CD8-positive, alpha-beta memory T cell (primary cell): Measurements from ENCODE around the gene PPIL4. TPM values are rescaled to one million over a fixed set of nuclear protein-coding genes. Genes with fewer than 3 reads are reported as not detected.

Source experiments
- CTCF ChIA-PET: fragments of 350-600 bp; sonication (Branson Sonifier 250); formaldehyde crosslinking; loops from one replicate; lab custom pipeline; 2021; ENCODE audit warnings: antibody characterized with exemption; lab: Charles Lee
- POLR2A ChIA-PET: fragments of 350-600 bp; sonication (Branson Sonifier 250); formaldehyde crosslinking; loops from one replicate; lab custom pipeline; 2021; ENCODE audit warnings: antibody characterized with exemption; lab: Charles Lee
- DNase-seq, 5 donors: peaks; one replicate each; pipeline versions ENCODE4 v3.0.0 to v3.0.0-alpha.2; 2020 to 2022; ENCODE audit warnings: mixed read lengths in 1 of 5
- H3K27ac ChIP-seq: one replicate; pipeline ENCODE4 v1.7.0; 2013; ENCODE audit warnings: low read depth, mild to moderate bottlenecking, low read length, moderate library complexity
- H3K27me3 ChIP-seq: 2 replicates; pipeline ENCODE4 v1.7.0; 2013; ENCODE audit warnings: low read length, mild to moderate bottlenecking; ENCODE audit not compliant: insufficient read depth, poor library complexity, severe bottlenecking
- H3K36me3 ChIP-seq: 2 replicates; pipeline ENCODE4 v1.7.0; 2013; ENCODE audit warnings: mild to moderate bottlenecking, low read length, moderate library complexity; ENCODE audit not compliant: insufficient read depth
- H3K4me1 ChIP-seq: 2 replicates; pipeline ENCODE4 v1.7.0; 2013; ENCODE audit warnings: mild to moderate bottlenecking, low read length, moderate library complexity; ENCODE audit not compliant: insufficient read depth
- H3K4me3 ChIP-seq: 2 replicates; pipeline ENCODE4 v1.7.0; 2013; ENCODE audit warnings: mild to moderate bottlenecking, low read length
- H3K9me3 ChIP-seq: 2 replicates; pipeline ENCODE4 v1.7.0; 2013; ENCODE audit warnings: mild to moderate bottlenecking, low read length
- H3K27ac Mint-ChIP-seq, 8 donors: one replicate each; pipeline ENCODE4 v1.8.0; 2020 to 2021; ENCODE audit warnings: mixed read lengths in 8 of 8, mild to moderate bottlenecking in 6 of 8, inconsistent platforms in 3 of 8, moderate library complexity in 3 of 8
- H3K27me3 Mint-ChIP-seq, 2 donors: one replicate each; pipeline ENCODE4 v1.8.0; 2020 to 2021; ENCODE audit warnings: mixed read lengths in 2 of 2, mild to moderate bottlenecking in 1 of 2, moderate library complexity in 1 of 2
- H3K36me3 Mint-ChIP-seq, 3 donors: one replicate each; pipeline ENCODE4 v1.8.0; 2020 to 2021; ENCODE audit warnings: mixed read lengths in 3 of 3, inconsistent platforms in 1 of 3, mild to moderate bottlenecking in 1 of 3
- H3K4me1 Mint-ChIP-seq, 3 donors: one replicate each; pipeline ENCODE4 v1.8.0; 2020 to 2021; ENCODE audit warnings: mixed read lengths in 3 of 3, inconsistent platforms in 1 of 3, mild to moderate bottlenecking in 1 of 3
- H3K4me3 Mint-ChIP-seq, 7 donors: one replicate each; pipeline ENCODE4 v1.8.0; 2020 to 2021; ENCODE audit warnings: mixed read lengths in 7 of 7, mild to moderate bottlenecking in 6 of 7, moderate library complexity in 4 of 7, inconsistent platforms in 2 of 7
- H3K9me3 Mint-ChIP-seq, 5 donors: one replicate each; pipeline ENCODE4 v1.8.0; 2020 to 2022; ENCODE audit warnings: mixed read lengths in 5 of 5, mild to moderate bottlenecking in 3 of 5, moderate library complexity in 2 of 5, inconsistent platforms in 1 of 5
- polyA plus RNA-seq: library from polyadenylated mRNA; unstranded; fragments of 300-500 nt; fragmentation: Illumina TruSeq; gene quantifications from one replicate; pipeline ENCODE4 v1.2.3, GENCODE V29; 2021
- total RNA-seq, 2 experiments: library from RNA; stranded (reverse); gene quantifications; one replicate each; pipeline ENCODE4 v1.2.3, GENCODE V29; 2021

Gene PPIL4
- total and polyA plus RNA-seq, 3 experiments from 2014 or later: 10.7 to 31.9 (median 29.7) TPM

DNA sequence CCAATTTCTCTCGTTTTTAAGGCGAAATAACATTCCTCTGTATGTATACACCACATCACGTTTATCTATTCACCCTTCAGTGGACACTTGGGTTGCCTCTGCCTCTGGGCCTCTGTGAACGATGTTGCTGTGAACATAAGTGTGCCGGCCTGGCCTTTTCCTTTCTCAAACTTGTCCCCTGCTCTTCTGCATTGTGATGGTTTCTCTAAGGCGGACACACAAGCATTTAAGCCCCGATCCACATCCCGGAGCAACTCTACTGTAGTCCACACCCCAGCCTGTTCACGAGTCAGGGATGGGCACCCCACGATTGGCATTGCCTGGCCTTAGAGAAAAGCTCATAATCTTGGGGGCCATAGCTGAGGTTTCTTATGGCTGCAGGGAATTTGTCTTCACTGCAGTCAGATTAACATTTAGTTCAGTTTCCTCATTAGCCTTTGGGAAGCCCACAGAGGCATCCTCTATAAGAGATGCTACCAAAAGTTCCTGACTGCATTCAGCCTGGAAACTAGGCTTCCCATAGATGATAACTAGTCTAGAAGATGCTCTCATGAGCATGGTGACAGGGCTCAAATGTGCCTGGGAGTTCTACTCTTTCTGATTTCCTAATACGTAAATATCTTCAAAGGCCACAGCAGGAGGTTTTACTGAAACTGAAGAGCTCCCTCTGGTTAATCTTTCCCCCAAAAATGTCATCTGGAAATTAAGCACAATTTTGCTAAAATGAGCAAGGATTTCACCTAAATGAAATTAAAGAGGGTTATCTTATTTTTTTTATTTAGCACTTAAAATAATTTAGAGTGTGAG lies 61.8 kb downstream of the PPIL4 start:
- H3K4me3 Mint-ChIP-seq: peak overlapping the region; percentile 88 to 99 (median 95)
- Histone ChIP-seq H3K36me3 (no peaks in the 10 kb centered on the region), H3K4me1 (peaks cover 42% of the 10 kb centered on the region), H3K4me3 (peak overlapping the region; percentile 68), H3K9me3 (no peaks in the 10 kb centered on the region), H3K27me3 (no peaks in the 10 kb centered on the region), H3K27ac (peak overlapping the region; percentile 73)
- ChIA-PET CTCF (interaction anchor here (0.7 to 4.0 kb wide), 15 partner anchors 10 to 402 kb away, joined by 3 to 44 read pairs (median 4); partner anchors contain the start of gene PPIL4), POLR2A (interaction anchor here (0.6 to 2.8 kb wide), 15 partner anchors 9 to 836 kb away, joined by 3 to 39 read pairs (median 6); partner anchors contain the start of gene PPIL4)
- H3K36me3 Mint-ChIP-seq: peaks cover 0 to 53% (median 6%) of the 10 kb centered on the region in 3 donors
- peak overlapping the region; percentile 91 to 100 (median 99) for H3K27ac Mint-ChIP-seq
- H3K27me3 Mint-ChIP-seq: no peaks in the 10 kb centered on the region
- H3K4me1 Mint-ChIP-seq: peaks cover 44 to 65% (median 48%) of the 10 kb centered on the region in 3 donors
- no peaks in the 10 kb centered on the region for H3K9me3 Mint-ChIP-seq
- no peak for DNase-seq

DNA sequence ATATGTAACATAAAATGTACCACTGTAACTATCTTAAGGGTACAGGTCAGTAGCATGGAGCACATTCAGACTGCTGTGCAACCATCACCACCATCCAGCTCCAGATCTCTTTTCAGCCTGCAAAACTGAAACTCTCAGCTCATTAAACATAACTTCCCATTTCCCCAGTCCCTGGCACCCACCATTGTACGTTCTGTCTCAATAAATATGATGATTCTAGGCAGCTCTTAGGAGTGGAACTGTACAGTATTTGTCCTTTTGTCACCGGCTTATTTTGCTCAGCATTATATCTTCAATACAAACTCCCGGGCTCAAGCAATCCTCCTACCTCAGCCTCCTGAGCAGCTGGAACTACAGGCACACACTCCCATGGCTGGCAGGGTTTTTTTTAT lies 62.5 kb downstream of the PPIL4 start:
- Mint-ChIP-seq H3K36me3 (peaks cover 0 to 59% (median 6%) of the 10 kb centered on the region in 3 donors), H3K4me1 (peaks cover 51 to 65% (median 52%) of the 10 kb centered on the region in 3 donors)
- H3K36me3 ChIP-seq: no peaks in the 10 kb centered on the region

DNA sequence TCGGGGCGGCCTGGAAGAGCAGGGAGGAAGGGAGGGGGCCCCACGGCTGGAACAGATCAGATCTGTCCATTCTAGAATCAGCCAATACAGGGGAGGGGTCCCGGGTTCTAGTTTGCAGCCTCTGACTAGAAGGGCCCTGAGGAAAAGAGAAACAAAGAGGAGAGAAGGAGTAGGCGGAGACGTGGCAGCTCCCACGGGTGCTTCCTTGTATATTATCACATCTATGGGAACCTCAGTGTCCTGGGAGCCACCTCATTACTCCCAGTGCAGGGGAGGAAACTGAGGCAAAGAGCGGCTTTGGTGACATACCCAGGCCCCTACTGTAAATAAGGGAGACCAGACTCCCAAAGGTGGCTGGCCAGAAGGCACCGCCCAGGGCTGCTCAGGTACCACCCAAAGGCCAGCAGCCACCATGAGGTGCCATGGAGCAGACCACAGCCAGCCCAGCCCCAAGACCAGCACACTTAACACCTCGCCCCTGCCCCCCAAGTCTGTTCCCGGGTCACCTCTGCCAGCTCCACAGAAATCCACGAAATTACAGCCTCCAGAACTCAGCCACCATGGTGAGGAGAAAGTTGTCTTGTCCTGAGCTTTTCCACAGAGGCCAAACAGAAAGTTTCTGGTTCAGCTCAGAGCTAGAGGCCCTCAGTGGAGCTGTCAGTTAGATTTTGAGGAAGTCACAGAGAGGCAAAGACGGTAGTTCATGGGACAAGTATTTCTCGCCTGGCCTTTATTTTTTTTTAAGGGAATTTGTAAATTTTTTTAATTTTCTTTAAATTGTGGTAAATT lies 63.1 kb downstream of the PPIL4 start:
- CTCF ChIA-PET: interaction anchor here (1.5 to 4.0 kb wide), 3 partner anchors 9 to 28 kb away, joined by 4 to 44 read pairs (median 20); no protein-coding TSS in a partner anchor
- POLR2A ChIA-PET: interaction anchor here (0.6 to 2.8 kb wide), 2 partner anchors 26 to 416 kb away, joined by 3 to 19 read pairs; no protein-coding TSS in a partner anchor

More for the DNA sequence above, 62.5 kb downstream of the PPIL4 start:
- no peaks in the 10 kb centered on the region for H3K9me3 ChIP-seq
- no peaks in the 10 kb centered on the region for H3K27me3 ChIP-seq
- H3K4me3 ChIP-seq: peak overlapping the region; percentile 68
- ChIA-PET POLR2A (interaction anchor here (0.6 to 2.8 kb wide), 2 partner anchors 25 to 417 kb away, joined by 3 to 19 read pairs; no protein-coding TSS in a partner anchor), CTCF (interaction anchor here (1.0 to 4.0 kb wide), 5 partner anchors 9 to 62 kb away, joined by 3 to 44 read pairs (median 4); partner anchors contain the start of gene PPIL4)
- Mint-ChIP-seq H3K27me3 (no peaks in the 10 kb centered on the region), H3K9me3 (no peaks in the 10 kb centered on the region), H3K4me3 (peak overlapping the region; percentile 88 to 99 (median 95)), H3K27ac (peak overlapping the region; percentile 91 to 100 (median 99))
- H3K27ac ChIP-seq: peak overlapping the region; percentile 73
- peaks cover 48% of the 10 kb centered on the region for H3K4me1 ChIP-seq
- no peak for DNase-seq

DNA sequence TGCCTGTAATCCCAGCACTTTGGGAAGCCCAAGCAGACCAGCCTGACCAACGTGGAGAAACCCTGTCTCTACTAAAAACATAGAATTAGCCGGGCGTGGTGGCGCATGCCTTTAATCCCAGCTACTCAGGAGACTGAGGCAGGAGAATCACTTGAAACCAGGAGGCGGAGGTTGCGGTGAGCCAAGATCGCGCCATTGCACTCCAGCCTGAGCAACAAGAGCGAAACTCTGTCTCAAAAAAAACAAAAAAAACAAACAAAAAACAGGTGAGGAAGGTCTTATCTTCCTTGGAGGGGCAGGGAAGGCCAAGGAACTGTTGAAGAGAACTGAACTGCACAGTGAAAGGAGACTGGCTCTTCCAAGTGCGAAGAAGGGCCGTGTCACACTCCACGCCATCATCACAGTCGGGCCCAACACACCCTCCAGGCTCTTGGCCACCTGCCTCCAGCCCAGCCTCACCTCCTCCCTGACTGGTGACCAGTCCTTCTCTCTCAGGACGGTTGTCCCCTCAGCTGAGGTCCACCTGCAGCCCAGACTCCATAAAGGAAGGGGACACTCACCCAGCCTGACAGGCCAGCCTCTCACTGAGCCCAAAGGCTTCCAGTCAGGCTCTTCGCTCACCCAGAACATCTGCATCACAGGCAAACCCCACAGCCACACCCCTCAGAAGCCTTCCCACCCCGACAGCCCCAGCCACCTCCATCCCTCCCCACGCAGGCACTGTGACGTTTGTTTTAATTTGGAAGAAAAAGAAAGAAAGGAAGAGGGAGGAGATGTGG lies 65.2 kb downstream of the PPIL4 start:
- Mint-ChIP-seq H3K4me1 (peaks cover 58 to 73% (median 63%) of the 10 kb centered on the region in 3 donors), H3K9me3 (no peaks in the 10 kb centered on the region), H3K36me3 (peaks cover 0 to 74% (median 6%) of the 10 kb centered on the region in 3 donors), H3K27me3 (no peaks in the 10 kb centered on the region), H3K27ac (peak overlapping the region; percentile 91 to 100 (median 99)), H3K4me3 (peak overlapping the region; percentile 88 to 99 (median 95))
- Histone ChIP-seq H3K27me3 (no peaks in the 10 kb centered on the region), H3K9me3 (no peaks in the 10 kb centered on the region), H3K4me1 (peaks cover 43% of the 10 kb centered on the region), H3K36me3 (no peaks in the 10 kb centered on the region), H3K4me3 (peak overlapping the region; percentile 48), H3K27ac (peak overlapping the region; percentile 73)
- CTCF ChIA-PET: interaction anchor here (0.7 to 1.9 kb wide), 2 partner anchors 49 to 140 kb away, joined by 3 to 7 read pairs; no protein-coding TSS in a partner anchor
- DNase-seq: peak; percentile 29 to 68 (median 40)
- POLR2A ChIA-PET: no interaction called here

More for the DNA sequence above, 63.1 kb downstream of the PPIL4 start:
- Mint-ChIP-seq H3K36me3 (peaks cover 0 to 61% (median 6%) of the 10 kb centered on the region in 3 donors), H3K27ac (peak overlapping the region; percentile 91 to 100 (median 99)), H3K27me3 (no peaks in the 10 kb centered on the region), H3K9me3 (no peaks in the 10 kb centered on the region), H3K4me3 (peak overlapping the region; percentile 88 to 99 (median 95)), H3K4me1 (peaks cover 51 to 65% (median 52%) of the 10 kb centered on the region in 3 donors)
- Histone ChIP-seq H3K4me3 (peak overlapping the region; percentile 68), H3K36me3 (no peaks in the 10 kb centered on the region), H3K4me1 (peaks cover 48% of the 10 kb centered on the region), H3K27me3 (no peaks in the 10 kb centered on the region), H3K9me3 (no peaks in the 10 kb centered on the region), H3K27ac (peak overlapping the region; percentile 73)
- peak in 1 of 5 donors; percentile 15 for DNase-seq

DNA sequence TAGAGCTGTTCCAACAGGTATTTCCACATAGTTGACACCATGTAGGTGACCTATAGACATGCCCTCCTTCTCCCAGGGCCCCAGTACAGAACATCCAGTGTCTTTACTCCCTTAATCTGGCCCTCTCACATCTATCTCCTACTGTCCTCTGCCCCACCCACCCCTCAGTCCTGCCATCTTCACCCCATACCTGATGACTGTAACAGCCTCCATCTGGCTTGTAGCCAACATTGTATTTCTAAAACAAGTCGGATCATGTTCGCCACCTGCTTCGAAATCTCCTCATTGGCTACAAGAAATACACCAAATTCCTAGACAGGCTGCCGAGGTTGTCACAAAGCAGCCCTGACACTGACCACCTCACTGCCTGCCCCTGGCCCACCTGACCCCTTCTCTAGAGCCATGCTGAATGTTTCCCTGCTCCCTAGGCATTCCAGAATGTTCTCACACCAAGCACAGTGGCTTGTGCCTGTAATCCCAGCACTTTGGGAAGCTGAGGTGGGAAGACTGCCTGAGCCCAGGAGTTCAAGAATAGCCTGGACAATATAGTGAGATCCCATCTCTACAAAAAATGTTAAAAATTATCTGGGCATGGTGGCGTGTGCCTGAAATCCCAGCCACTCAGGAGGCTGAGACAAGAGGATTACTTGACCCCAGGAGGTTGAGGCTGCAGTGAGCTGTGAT lies 67.1 kb downstream of the PPIL4 start:
- Histone ChIP-seq H3K36me3 (no peaks in the 10 kb centered on the region), H3K4me3 (no peak overlapping the region), H3K27ac (no peak overlapping the region), H3K9me3 (no peaks in the 10 kb centered on the region), H3K27me3 (no peaks in the 10 kb centered on the region), H3K4me1 (peaks cover 40% of the 10 kb centered on the region)
- H3K9me3 Mint-ChIP-seq: no peaks in the 10 kb centered on the region
- no peaks in the 10 kb centered on the region for H3K27me3 Mint-ChIP-seq
- peak overlapping the region in 7 of 8 donors; percentile 4 to 81 (median 49) for H3K27ac Mint-ChIP-seq
- POLR2A ChIA-PET: interaction anchor here (0.6 kb wide), 1 partner anchor 97 kb away, joined by 3 read pairs; no protein-coding TSS in a partner anchor
- H3K4me3 Mint-ChIP-seq: peak overlapping the region in 2 of 7 donors; percentile 32 to 40
- CTCF ChIA-PET: interaction anchor here (1.4 to 1.9 kb wide), 3 partner anchors 10 to 47 kb away, joined by 3 to 7 read pairs (median 4); no protein-coding TSS in a partner anchor
- H3K36me3 Mint-ChIP-seq: peaks cover 0 to 79% (median 6%) of the 10 kb centered on the region in 3 donors
- no peak for DNase-seq
- H3K4me1 Mint-ChIP-seq: peaks cover 44 to 63% (median 58%) of the 10 kb centered on the region in 3 donors

DNA sequence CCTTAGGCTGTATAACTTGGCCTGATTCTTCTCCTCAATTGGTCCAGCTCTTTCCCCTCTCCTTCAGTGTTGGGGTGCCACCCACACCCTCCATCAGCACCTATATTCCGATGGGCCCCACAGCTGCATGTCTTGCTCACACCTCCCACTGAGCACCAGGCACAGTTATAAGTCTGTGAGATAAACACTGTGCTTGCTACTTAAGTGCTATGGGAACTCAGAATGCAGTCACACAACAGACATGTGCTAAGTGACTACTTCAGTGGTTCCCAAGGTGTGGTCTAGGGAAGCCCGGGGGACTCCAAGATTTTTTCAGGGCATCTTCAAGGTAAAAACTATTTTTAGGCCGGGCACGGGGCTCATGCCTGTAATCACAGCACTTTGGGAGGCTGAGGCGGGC lies 68.3 kb downstream of the PPIL4 start:
- POLR2A ChIA-PET: no interaction called here
- Mint-ChIP-seq H3K36me3 (peaks cover 0 to 80% (median 6%) of the 10 kb centered on the region in 3 donors), H3K27me3 (no peaks in the 10 kb centered on the region), H3K4me1 (peaks cover 44 to 76% (median 60%) of the 10 kb centered on the region in 3 donors), H3K9me3 (no peaks in the 10 kb centered on the region), H3K27ac (peak overlapping the region in 2 of 8 donors; percentile 72 to 74), H3K4me3 (no peak overlapping the region)
- Histone ChIP-seq H3K9me3 (no peaks in the 10 kb centered on the region), H3K27me3 (no peaks in the 10 kb centered on the region), H3K27ac (no peak overlapping the region), H3K36me3 (no peaks in the 10 kb centered on the region), H3K4me3 (no peak overlapping the region), H3K4me1 (peaks cover 42% of the 10 kb centered on the region)
- CTCF ChIA-PET: interaction anchor here (1.4 kb wide), 2 partner anchors 16 to 45 kb away, joined by 3 to 4 read pairs; no protein-coding TSS in a partner anchor
- DNase-seq: no peak
